GM21515 (cell line): ENCODE measurements around the gene RECQL.

Source experiments
- ATAC-seq: cut with Tn5 transposase; IDR thresholded peaks from one replicate; pipeline ENCODE4 v1.9.1; 2021; ENCODE audit not compliant: unreplicated experiment

RECQL gene, protein sequence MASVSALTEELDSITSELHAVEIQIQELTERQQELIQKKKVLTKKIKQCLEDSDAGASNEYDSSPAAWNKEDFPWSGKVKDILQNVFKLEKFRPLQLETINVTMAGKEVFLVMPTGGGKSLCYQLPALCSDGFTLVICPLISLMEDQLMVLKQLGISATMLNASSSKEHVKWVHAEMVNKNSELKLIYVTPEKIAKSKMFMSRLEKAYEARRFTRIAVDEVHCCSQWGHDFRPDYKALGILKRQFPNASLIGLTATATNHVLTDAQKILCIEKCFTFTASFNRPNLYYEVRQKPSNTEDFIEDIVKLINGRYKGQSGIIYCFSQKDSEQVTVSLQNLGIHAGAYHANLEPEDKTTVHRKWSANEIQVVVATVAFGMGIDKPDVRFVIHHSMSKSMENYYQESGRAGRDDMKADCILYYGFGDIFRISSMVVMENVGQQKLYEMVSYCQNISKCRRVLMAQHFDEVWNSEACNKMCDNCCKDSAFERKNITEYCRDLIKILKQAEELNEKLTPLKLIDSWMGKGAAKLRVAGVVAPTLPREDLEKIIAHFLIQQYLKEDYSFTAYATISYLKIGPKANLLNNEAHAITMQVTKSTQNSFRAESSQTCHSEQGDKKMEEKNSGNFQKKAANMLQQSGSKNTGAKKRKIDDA

DNA sequence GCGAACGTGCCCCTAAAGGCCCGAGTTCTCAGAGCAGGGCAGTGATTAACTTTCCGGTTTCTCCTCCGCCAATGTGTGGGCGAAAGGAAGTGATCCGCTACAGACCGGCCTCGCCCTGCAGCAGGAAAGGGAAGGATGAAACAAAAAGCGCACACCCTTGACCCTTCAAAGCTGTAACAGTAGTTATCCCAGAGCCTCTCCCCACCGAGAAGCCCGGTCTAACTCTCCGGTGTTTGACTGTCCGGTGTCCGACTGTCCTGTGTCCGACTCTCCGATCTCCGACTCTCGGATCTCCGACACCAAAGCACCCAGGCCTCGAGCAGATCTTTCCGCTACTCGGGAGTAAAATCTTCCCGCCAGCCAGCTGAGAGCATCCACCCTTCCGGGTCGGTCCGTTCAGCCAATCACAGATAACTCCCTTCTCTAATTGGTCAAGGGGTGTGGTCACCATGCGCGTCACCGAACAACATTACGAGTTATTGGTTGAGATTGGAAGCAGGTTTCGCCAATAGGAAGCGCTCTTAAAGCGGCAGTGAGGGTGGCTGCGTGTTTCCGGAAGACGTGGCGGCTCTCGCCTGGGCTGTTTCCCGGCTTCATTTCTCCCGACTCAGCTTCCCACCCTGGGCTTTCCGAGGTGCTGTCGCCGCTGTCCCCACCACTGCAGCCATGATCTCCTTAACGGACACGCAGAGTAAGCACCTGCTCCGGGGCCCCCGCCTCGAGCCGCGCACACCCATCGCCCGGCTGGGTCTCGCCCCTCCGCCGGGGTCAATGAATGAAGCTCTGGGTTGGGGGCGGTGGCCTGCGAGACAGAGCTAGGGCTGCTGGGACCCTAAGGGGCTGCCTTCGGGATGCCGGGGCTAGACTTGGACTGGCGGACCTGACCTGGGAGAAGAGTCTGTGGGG is at the start of gene RECQL, which contains the start of gene GOLT1B:
Gene RECQL, minus strand, starts transcription at position 378 of the 906 bp plus-strand sequence. CDS start 2,065 bp downstream, outside the sequence.
Gene GOLT1B, plus strand, starts transcription at position 532 of the 906 bp plus-strand sequence. Its CDS starts 135 bp downstream, at position 667.
- peak; percentile 98 for ATAC-seq

DNA sequence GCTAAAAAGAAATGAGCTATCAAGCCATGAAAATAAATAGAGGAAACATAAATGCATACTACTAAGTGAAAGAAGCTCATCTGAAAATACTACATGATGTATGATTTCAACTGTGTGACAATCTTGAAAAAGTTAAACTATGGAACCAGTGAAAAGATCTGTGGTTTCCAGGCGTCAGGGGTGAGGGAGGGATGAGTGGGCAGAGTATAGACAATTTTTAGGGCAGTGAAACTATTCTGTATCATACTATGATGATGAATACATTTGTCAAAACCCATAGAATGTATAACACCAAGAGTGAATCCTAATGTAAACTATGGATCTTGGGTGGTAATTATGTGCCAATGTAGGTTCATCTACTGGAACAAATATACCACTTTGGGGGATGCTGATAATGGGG is 46.0 kb upstream of the RECQL start:
- no peak for ATAC-seq

DNA sequence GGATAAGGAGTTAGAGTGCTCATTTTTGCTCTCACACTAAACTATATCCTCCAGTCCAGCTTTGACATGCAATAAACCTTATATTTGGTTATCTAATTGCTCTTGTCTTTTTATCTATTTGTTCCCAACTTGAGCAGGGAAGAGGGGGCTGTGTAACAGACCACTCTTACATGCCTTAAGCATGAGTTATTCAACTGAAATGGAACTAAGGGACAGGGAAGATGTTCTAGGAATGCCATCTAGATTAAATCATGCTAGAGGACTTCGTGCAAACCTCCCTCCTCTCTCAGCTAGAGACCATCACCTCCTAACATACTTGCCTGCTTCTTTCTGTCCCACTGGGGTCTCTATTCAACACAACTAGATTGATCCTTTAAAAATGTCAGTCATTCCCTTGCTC is 45.3 kb upstream of the RECQL start:
- no peak for ATAC-seq

DNA sequence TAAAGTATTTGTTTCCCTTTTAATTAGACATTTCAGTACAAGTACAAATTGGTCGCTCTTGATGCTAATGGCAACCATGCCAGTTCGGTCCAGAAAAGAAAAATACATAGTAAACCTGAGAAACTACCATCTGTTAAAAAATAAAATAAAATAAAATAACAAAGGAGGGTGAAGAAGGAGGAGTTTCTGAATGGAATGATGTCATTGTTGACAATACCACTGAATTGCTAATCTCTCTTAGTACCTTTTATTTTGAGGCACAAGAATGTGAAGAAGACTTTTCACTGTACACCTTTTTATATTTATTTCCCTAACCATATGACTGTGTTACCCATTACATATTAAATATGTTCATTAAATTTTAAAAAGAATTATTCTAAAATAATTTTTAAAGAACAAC is 44.1 kb upstream of the RECQL start:
- no peak for ATAC-seq

DNA sequence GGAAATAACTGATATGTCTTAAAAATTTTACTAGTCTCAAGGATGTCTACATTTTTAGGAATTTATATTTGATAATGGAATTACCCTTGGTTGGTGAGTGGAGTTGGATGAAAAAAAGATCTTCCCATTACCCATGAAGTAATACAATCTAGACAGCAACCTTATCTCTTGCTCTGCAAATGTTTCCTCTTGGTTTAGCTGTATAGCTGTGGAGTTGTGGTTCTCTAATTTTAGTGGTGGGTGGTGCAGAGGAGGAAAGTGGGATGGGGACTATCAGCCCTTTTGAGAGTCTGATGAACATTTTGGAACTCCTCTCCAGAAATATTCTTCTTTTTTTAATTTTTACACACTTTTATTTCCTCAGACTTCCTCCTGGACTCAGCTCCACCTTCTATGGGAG is 41.7 kb upstream of the RECQL start:
- no peak for ATAC-seq

DNA sequence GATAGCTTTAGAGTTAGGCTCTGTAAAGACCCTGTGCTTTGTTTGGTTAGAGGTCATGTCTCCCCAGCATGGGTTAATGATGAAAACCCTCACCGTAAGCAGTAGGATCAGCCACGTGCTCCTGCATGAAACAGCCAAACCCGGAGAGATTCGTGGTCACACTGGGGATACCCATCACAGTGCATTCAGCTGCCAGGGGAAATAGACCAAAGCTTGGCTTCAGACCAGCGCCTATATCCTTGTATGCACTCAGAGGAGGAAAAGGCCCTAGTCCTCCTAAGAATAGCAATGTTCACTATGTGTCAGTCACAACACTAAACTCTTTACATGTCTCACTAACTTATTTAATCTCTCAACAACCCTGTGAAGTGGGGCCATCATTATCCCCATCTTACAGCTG is 41.0 kb upstream of the RECQL start:
- ATAC-seq: no peak

DNA sequence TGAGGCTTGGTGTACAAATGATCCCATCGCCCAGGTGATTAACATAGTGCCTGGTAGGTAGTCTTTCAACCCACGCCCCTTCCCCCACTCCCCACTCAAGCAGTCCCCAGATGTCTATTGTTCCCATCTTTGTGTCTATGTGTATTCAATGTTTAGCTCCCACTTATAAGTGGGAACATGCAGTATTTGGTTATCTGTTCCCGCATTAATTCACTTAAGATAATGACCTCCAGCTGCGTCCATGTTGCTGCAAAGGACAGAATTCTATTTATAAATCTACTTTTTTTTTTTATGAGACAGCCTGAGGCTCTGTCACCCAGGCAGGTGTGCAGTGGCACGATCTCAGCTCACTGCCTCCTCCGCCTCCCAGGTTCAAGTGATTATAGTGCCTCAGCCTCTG is 40.3 kb upstream of the RECQL start:
- no peak for ATAC-seq

DNA sequence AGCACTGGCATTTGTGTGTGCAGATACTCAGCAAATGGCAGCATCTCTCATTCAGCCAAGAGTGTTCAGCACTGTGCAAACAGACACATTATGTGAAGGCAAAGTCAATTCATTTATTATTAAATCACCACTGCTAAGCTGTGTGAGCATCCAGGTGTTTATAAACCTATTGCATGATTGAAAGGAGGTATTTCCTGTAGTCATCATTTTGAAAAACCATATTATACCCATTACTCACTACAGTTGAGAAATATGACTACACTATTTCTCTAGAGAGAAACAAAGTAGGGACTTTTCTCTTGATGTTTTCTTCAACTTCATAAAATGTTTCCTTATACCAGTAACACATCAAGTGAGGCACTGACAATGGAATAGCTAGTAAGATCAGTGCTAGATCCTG is 38.4 kb upstream of the RECQL start:
- no peak for ATAC-seq

DNA sequence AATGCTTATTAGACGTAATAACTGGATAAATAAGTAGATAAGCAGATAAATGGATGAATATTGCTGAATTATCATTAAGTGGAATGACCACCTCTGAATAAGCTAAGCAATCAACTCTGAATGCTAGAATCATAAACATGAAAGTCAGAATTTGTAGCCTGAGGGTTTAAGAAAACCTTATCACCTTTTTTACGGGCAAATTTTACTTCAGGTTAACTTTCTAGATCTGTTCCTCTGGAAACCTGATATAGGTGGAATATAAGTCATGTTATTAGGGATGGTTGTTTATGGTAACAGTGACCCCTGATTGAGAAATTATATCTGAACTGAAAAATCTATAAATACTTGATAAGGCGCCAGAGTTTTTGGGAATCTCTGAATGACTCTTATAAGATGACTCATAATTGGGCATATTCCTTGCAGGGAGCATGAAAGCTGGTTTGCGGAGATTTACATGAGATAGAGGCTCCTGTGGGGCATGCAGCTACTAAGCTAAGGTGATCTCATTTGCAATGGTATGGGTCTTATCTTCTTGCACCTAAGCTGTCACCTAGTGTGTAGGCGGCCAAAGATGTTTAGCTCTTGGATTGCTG is 36.7 kb upstream of the RECQL start:
- no peak for ATAC-seq

DNA sequence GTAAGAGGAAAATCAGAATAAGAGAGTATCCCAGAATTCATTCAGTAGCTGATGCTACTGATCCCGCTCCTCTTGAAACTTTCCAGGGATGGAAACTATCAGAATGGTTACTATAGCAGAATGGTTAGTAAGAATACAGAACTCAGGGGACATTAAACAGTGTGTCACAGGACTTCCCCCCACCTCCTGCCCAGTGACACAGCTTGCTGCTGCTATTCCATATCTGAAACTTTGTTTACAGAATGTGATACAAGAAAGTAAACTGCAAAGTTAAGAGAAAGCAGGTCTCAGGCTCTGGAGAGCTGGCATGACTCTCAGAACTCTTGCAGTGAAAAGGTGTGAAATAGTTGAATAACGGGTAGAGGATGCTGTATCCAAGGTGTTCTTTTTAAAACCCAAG is 28.0 kb upstream of the RECQL start:
- no peak for ATAC-seq

DNA sequence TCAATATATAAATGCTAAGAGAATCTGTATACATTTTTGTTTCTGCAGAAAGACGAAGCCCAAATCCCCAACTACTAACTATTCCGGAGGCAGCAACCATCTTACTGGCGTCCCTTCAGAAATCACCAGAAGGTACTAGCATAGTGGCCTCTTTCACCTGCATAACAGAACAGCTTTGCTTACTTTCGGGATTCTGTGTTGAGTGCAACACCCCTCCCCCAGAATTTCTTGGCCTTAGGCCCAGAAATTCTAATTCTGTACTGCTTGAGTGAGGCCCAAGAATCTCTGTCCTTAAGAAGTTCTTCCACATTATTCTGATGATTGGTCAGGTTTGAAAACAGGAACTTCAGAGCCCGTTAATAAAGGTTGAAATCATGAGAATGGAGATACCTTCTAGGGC is 27.5 kb upstream of the RECQL start:
- no peak for ATAC-seq

DNA sequence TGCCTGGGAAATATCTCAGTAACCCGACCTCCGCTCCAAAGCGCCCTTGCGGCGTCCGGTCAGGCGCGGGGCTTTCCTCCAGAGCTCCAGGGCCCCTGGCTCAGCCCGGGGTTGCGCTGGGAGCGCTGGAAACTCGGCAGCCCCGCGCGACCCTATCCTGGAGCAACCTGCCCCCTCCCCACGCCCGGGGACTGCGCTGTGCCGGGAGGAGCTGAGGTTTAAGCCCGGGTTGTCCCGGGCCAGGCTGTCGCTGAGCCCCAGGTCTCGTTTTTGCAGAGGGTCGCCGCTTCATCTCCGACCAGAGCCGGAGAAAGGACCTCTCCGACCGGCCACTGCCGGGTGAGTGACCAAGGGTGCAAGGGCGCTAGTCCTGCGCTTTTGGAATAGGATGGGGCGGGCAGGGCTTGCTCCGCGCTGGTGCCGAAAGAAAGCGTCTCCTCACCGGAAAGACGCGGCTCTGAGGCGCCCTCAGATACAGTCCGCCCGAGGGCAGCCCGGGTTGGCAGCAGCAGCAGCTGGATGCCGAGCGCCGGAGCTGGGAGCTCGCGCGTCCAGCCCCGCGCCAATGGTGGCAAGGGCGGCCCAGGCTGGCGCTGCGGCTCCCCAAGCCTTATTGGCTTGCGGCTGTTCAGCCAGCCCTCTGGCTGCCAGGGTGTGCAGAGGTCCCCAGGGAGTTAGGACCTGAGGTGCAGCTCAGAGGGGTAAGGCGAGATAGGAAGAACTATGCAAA is 26.2 kb upstream of the RECQL start:
- peak; percentile 91 for ATAC-seq

DNA sequence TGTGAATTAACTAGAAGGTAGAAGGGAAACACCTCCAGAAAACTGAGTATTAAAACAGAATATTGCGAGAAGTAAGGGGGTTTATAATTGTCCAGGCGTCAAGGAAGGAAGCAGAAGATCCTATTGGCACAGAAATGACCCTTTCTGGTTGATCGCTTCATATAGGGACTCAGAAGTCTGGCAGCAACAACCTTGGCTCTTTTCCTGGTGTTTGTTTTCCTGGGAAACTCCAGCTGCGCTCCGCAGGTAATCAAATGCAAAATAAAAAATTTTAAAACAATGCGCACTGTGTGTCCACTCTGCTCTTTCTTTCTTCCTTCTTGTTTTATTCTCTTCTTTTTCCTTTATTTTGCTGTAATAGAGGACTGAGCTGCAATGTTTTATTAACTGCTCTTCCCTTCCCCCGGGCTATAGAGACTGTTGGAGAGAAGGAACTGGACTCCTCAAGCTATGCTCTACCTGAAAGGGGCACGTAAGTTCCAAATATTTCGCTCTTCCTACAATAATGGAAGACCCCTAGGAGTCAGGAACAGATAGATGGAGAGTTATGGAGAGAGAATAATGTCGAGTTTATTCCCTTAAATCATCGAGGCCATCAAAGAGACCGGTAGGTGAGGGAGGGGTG is 25.4 kb upstream of the RECQL start:
- no peak for ATAC-seq

DNA sequence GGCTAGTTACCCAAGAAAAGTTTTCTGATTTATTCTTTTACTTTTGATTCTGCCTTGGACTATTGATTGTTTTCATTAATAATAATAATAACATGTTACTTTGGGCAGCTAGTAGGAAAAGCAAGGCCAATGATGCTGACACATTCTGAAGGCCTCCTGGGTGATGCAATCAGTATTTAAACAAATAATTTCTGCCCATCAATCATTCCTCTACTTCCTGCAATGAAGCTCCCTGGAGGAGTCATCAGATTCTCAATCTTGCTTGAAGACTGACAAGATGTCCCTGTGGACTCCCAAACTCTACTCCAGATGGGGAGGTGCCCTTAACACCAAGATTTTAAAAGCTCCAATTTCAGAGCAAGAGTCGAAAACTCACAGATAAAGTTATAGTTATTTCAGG is 24.6 kb upstream of the RECQL start, which contains the start of gene SPX:
Gene SPX, plus strand, starts transcription at position 244 of the 400 bp plus-strand sequence. CDS start 177 bp downstream, outside the sequence.
- no peak for ATAC-seq

DNA sequence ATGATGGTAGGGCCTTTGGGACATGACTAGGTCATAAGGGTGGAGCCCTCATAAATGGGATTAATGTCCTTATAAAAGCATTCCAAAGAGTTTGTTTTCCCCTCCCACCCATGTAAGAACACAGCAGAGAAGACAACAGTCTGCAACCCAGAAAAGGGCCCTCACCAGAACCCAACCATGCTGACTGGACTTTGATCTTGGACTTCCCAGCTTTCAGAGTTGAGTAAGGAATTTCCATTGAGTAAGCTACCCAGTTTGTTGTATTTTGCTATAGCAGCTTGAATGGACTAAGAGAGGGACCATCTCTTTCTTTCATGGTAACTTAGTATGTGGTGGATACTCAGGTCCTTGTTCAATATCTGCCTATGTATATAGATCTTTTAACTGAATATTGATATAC is 21.7 kb upstream of the RECQL start:
- ATAC-seq: no peak

DNA sequence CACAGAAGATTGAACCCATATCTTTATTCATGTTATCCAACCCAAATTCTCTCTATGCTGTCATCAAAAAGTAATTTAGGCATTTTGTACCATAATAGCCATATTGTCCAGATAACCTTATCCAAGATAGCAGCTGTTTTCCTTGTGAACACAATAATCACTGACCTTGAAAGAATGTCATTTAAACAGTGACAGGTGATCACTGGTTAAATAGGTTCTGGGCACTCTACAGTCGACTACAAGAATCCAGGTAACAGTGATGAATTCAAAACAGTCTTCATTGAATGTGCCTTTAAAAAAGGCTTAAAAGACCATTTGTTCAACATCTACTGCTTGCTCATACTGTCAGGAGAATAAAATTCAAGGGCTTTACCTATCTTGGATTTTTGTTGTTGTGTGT is 20.1 kb upstream of the RECQL start:
- ATAC-seq: no peak

DNA sequence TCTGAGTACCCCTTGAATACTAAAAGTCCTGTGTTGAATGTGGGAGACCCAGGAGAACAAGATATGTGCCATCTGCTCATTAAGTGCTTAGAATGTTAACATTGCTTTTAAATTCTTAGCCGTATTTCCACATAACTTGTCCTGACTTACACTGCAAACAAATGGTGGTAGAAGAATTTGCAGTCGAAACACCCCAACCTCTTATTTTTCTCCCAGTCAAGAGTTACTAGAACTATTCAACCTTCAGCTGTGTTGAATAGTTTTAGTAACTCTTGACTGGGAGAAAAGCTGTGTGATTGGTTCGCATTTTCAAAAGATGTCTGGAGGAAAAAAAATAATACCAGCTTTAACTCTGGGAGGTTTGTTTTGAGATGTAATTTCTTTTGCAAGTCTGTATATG is 17.0 kb upstream of the RECQL start:
- ATAC-seq: no peak

DNA sequence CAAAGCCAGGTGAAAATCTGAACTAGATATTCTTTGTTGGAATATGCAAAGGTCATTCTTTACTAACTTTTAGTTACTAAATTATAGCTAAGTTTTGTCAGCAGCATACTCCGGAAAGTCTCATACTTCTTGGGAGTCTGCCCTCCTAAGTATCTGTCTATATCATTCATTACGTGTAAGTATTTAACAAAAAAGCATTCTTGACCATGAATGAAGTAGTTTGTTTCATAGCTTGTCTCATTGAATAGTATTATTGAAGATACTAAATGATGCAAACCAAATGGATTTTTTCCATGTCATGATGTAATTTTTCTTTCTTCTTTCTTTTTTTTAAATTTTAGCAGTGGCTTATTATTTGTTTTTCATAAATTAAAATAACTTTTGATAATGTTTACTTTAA is 14.8 kb upstream of the RECQL start:
- ATAC-seq: no peak

DNA sequence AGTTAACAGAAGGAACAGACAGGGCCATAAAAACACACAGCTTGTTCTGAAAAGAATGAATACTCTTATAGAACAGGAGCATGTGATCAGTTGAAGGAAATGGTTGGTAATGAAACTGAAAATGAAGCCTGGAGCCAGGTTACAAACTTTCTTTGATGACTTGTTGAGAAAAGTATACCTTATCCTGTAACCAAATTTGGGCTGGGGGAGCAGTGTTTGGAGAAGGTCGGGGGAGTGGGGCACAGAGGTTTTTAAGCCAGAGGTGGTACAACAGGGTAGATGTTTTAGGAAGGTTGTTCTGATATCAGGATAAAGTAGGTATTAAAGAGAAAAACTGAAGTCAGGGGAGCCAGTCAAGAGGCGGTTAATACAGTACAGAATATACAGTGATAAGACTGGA is 8.3 kb upstream of the RECQL start:
- ATAC-seq: peak; percentile 95

DNA sequence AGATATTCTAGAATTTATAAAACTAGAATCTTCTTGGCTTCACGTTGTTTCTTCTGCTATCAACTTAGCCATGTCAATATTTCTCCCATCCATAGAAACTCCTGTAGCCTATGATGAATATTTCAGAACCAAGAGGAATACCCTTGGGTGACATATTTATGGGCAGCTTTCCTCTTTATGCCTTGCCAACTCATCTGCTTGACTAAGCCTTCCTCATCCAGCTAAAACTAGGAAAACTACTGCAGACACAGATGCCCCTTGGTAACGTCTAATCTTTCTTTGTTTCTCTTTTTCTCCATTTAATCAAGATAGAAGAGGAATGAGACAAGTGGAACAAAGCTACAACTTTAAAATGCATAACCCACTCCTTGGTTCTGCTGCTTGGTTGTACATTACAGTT is 6.4 kb upstream of the RECQL start:
- no peak for ATAC-seq
